ENCODE results near the gene PRRT3. TPM values are rescaled to one million over a fixed set of nuclear protein-coding genes. Genes with fewer than 3 reads are reported as not detected.
A peak's percentile ranks its signal among the peaks of the same experiment; 100 is the strongest.
"Not testable (repeated sequence)": the region's sequence is repeated elsewhere in the genome, so short reads cannot be mapped to it uniquely, and the experiment has no call there.

The PRRT3 gene
- total RNA-seq, 1 experiment from 2014 or later: 9.2 TPM

GRCh38 chr3:9942164-9942563, 10.0 kb downstream of the PRRT3 start (continued):
- no peak for TF ChIP-seq ATF2 (CRISPR knock-in tag; IDR thresholded peaks at IDR 0.05; ENCODE audit: borderline replicate concordance, low read depth)
- TF ChIP-seq ESRRA (CRISPR knock-in tag; IDR thresholded peaks at IDR 0.05; ENCODE audit: borderline replicate concordance): no peak
- no peak for TF ChIP-seq SMAD3 (CRISPR knock-in tag; IDR thresholded peaks at IDR 0.05; ENCODE audit: borderline replicate concordance)
- no peak for TF ChIP-seq TCF7 (CRISPR knock-in tag; IDR thresholded peaks at IDR 0.05; ENCODE audit: low read depth)
- TF ChIP-seq USF2 (CRISPR knock-in tag; IDR thresholded peaks at IDR 0.05): no peak
- no peak for TF ChIP-seq JAZF1 (CRISPR knock-in tag; IDR thresholded peaks at IDR 0.05)
- no peak for TF ChIP-seq ATF3 (CRISPR knock-in tag; conservative IDR thresholded peaks at IDR 0.05)
- no peak for TF ChIP-seq FOXP4 (CRISPR knock-in tag; IDR thresholded peaks at IDR 0.05)

GRCh38 chr3:9940746-9941145, 11.5 kb downstream of the PRRT3 start:
- POLR2A ChIA-PET: no interaction called here
- Mint-ChIP-seq H3K4me3 (no peak overlapping the region), H3K9me3 (peaks cover 3% of the 10 kb centered on the region; the same call in 1 of the 2 replicates), H3K27ac (no peak overlapping the region), H3K27me3 (ENCODE audit: low read depth) (no peaks in the 10 kb centered on the region), H3K36me3 (peaks cover 29% of the 10 kb centered on the region), H3K4me1 (peaks cover 2% of the 10 kb centered on the region; the same call in 1 of the 2 replicates)
- no peak for TF ChIP-seq TP53 (CRISPR knock-in tag; IDR thresholded peaks at IDR 0.05)
- 0 out of 2 replicates have a peak, but pooled peaks have one; percentile 11 for TF ChIP-seq PRDM15 (CRISPR knock-in tag; IDR thresholded peaks at IDR 0.05)
- no peak for ATAC-seq
- DNase-seq (ENCODE audit: low spot score): no peak
- CTCF ChIA-PET: interaction anchor here (0.5 kb wide), 1 partner anchor 113 kb away, joined by 4 read pairs; no protein-coding TSS in a partner anchor

GRCh38 chr3:9939906-9940305, 12.3 kb downstream of the PRRT3 start:
- H3K27me3 Mint-ChIP-seq (ENCODE audit: low read depth); H3K9me3 Mint-ChIP-seq; H3K4me3 Mint-ChIP-seq; DNase-seq (ENCODE audit: low spot score); CTCF ChIA-PET; ATAC-seq; H3K27ac Mint-ChIP-seq; H3K4me1 Mint-ChIP-seq; POLR2A ChIA-PET: not testable (repeated sequence)
- H3K36me3 Mint-ChIP-seq: peaks cover 34% of the 10 kb centered on the region

- CTCF ChIA-PET: interaction anchor here (0.6 kb wide), 1 partner anchor 8 kb away, joined by 3 read pairs; no protein-coding TSS in a partner anchor
- Mint-ChIP-seq H3K4me3 (no peak overlapping the region), H3K36me3 (peaks cover 34% of the 10 kb centered on the region), H3K4me1 (peaks cover 12% of the 10 kb centered on the region), H3K27me3 (ENCODE audit: low read depth) (no peaks in the 10 kb centered on the region), H3K9me3 (peaks cover 3% of the 10 kb centered on the region; the same call in 1 of the 2 replicates), H3K27ac (no peak overlapping the region)
- ATAC-seq (no peak), DNase-seq (ENCODE audit: low spot score) (no peak)
- POLR2A ChIA-PET: no interaction called here
- no peak for TF ChIP-seq ZNF263 (CRISPR knock-in tag; IDR thresholded peaks at IDR 0.05; ENCODE audit: low read depth)
- no peak for TF ChIP-seq TEAD1 (CRISPR knock-in tag; IDR thresholded peaks at IDR 0.05)
- no peak for TF ChIP-seq HMGXB4 (CRISPR knock-in tag; IDR thresholded peaks at IDR 0.05)
- TF ChIP-seq STAT6 (CRISPR knock-in tag; conservative IDR thresholded peaks at IDR 0.05; ENCODE audit: low read depth): no peak
- no peak for TF ChIP-seq EMX1 (CRISPR knock-in tag; IDR thresholded peaks at IDR 0.05)
Observed at GRCh38 chr3:9938966-9939365, 13.2 kb downstream of the PRRT3 start.

All from WTC11 (cell line).